DMS 273 (cell line): ENCODE results near the gene CACNA2D2.
A peak's percentile ranks its signal among the peaks of the same experiment; 100 is the strongest.

ENCODE experiments used
- DNase-seq: peaks from one replicate; lab custom pipeline; 2025; ENCODE audit not compliant: unreplicated experiment; lab: John Stamatoyannopoulos, UW

The CACNA2D2 gene

DNA sequence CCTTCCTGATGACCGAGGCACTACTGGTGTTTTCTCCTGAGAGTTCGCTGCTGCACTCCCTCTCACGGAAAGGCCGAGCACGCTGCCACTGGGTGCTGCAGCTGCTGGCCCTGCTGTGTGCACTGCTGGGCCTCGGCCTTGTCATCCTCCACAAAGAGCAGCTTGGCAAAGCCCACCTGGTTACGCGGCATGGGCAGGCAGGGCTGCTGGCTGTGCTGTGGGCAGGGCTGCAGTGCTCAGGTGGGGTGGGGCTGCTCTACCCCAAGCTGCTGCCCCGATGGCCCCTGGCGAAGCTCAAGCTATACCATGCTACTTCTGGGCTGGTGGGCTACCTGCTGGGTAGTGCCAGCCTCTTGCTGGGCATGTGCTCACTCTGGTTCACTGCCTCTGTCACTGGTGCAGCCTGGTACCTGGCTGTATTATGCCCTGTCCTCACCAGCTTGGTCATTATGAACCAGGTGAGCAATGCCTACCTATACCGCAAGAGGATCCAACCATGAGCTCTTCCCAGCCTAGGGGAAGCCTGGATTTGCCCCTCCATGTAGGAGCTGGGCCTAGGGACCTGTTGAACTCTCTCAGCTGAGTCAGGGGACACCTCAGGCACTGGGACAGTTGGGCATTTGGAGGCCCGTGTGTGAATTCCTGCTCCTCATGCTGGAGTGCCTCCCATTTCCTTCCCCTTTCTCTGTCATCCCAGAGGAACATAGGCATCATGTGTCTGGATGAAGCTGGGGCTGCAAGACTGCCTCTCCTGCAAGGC, 150.0 kb downstream of the CACNA2D2 start:
- no peak for DNase-seq

DNA sequence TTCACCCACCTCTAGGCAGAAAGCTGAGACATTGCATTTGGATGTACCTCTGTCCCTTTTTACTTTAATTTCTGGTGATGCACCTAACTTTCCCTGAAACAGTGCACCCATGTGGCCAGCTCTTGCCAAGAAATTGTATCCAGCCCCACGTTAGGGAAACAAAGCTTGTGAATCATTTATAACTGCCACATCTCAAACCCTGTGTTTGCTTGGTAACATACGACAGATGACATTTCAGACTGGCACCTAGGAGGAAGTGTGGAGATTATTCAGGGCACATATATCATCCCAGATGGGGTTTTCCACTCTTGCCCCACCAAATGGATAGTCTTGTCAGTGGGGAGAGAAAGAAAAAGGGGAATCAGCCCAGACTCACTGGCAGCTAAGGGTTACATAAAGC, 150.7 kb downstream of the CACNA2D2 start:
- DNase-seq: peak; percentile 58

DNA sequence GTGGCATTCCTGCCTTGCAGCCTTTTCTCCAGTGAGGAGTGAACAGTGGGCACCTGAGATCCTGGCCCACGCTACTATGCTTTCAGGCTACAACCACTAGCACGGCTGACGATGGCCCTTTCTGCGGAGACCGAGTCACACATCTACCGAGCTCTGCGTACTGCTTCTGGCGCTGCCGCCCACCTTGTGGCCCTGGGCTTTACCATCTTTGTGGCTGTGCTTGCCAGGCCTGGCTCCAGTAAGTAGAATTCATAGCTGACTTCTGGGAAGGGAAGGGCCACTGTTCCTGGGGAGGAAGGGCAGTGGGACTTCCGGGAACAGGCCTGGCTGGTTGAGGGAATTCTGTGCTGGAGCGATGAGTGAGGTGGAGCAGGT, 152.1 kb downstream of the CACNA2D2 start:
- DNase-seq: no peak

DNA sequence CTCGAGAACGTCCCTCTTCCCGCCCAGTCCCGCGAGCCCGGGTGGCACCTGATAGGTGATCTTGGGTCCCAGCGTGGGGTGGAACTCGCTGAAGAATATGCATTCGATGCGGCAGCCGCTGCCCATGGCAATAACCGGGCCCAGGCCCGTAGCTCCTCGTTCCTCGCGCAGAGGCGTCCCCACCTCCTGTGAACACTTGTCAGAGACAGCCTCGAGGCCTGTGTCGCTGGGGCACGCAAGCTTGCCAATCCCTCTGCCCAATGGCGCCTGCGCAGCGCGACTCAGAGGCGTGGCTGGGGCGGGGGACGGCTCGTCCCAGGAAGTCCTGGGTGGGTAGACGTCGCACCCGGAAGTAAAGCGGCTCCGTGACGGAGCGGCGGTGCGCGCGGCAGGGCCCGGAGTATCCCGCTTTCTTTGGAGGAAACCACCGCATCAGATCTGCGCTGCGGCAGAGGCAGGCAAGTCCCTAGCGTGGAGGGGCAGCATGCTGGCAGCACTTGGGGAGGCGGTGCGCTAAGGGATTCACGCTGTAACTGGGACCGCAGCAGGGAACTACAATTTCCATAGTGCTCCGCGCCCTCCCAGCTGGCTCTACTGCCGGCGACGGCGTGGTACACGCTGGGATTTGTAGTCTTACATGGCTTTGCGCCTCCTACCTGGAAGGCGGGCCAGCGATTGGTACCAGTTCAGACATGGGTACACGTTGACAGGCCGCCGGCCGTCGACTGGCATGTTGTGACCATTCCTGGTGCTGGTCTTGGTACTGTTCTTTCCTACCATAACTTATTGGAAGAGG, 152.7 kb downstream of the CACNA2D2 start, which contains the start of the genes CYB561D2 and NPRL2:
Gene CYB561D2, plus strand, starts transcription at position 336 of the 796 bp plus-strand sequence. CDS start 572 bp downstream, outside the sequence.
Gene NPRL2, minus strand, starts transcription at position 249 of the 796 bp plus-strand sequence. Its CDS starts 123 bp downstream, at position 126.
- DNase-seq: peak; percentile 93

DNA sequence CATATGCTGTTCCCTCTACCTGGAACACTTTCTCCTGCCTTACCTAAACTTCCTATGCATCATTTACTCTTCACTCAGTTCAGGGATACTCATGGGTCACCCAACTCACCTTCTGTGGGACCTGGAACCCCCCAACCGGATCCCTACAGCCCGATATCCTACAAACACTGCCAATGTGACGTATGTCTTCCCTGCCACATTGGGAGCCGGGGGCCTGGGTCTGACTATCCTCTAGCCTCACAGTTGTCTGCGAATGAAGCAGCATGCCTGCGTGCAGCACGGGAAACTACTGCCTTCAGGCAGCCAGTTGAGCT, 153.3 kb downstream of the CACNA2D2 start:
- no peak for DNase-seq

DNA sequence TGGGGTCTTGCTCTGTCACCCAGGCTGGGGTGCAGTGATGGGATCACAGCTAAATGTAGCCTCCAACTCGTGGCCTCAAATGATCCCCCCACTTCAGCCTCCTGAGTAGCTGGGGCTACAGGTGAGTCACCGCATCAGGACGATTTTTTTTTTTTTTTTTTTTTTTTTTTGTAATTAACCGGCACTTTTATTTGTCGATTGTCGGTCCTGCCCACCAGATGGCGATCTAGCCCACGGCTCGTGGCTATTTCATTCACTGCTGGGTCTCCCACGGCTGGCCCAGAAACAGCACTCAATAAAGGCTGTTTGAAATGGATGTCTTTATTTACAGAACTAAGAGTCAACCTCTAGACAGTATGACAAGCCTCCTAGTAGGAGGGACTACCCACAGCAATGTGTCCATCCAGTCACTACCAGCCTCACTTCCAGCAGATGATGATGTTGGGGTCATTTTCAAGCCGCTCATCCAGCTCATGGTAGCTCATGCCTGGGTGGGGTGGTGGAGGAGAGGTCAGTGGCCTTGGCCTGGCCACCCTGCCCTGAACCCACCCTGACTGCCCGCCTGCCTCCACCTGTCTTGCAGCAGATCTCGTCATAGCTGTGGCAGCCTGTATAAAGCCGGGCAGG, 156.1 kb downstream of the CACNA2D2 start:
- DNase-seq: peak; percentile 81

DNA sequence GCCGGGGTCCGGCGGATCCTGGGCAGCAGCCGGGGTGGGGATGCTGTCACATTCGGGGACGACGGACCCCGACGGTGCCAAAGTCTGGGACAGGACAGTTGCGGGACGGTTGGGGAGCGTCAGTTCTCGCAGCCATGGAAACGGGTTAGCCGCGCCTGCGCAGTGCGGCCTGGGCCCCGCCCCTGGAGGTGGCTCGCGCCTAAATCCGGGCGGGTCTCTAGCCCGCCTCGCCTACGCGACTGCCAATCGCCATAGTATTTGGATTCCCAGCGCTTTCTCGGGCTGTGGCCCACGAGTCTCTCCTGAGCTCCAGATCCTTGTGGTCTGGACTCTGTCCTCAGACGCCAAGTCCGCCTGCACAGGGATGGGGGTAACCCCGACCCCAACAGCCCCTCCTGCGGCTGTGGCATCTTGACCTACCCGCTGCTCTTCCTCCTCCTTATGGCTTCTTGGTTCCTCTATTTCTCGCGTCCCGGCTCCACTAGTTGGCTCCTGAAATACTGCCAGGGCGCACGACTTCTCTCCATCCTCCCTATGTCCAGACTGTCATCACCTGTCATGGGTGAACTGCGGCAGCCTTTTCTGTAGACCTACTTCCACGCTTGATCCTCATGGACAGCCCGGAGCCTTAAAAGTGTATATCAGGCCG, 157.7 kb downstream of the CACNA2D2 start, which contains the start of gene ZMYND10:
Gene ZMYND10, minus strand, starts transcription at position 147 of the 649 bp plus-strand sequence. CDS start 153 bp downstream, outside the sequence.
- peak; percentile 87 for DNase-seq

DNA sequence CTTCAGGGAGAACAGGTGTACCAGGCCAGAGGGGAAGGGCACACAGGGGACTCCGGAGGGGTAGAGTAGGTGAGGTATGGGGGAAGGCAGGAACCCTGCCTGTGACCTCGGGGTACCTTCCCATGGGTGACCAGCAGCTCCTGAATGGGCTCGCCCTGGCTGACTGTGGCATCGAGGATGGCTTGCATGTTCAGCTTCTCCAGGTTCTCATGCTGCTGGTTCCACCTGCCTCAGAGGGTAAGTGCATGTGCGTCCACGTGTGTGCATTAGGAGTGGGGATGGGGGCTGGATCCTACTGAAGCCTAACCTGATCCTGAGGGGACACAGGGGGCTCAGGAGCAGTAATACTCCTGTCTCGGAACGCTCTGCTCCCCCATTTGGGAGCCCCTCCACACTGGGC, 158.4 kb downstream of the CACNA2D2 start:
- no peak for DNase-seq

DNA sequence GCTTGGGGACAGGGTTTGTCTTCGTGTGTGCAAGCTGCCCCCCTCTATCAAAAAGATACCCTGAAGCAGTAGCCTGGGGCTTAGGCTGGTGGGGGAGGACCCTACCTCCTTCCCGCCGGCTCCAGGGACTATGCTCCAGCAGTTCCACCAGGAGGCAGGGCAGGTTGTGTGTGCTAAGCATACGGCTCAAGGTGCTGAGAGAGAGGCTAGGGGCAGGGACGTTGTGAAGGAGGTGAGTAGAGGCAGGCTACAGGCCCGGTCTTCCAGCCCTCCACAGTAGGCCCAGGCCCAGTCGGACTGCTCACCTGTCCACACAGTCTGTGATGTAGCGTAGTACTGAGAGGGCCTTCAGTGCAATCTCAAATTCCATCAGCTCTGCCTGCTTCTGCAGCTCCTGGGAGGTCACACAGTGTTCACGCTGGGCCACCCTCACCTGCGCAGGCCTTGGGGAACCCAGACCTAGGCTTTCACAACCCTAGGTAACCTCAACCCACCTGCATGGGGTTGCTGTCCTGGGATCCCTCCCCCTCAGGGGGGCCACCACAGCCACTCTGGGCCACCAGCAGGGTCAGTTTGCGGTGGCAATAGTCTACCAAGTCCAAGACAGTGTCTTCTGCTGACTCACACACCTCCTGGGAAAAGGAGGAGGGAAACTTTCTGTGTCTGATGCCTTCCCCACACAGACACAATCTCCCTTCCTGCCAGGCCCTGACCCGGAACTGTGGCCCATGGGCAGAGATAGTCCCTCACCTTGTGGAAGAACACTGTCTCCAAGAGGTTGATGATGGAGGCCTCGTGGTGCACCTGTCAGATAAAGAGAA, 160.4 kb downstream of the CACNA2D2 start:
- peak; percentile 28 for DNase-seq

DNA sequence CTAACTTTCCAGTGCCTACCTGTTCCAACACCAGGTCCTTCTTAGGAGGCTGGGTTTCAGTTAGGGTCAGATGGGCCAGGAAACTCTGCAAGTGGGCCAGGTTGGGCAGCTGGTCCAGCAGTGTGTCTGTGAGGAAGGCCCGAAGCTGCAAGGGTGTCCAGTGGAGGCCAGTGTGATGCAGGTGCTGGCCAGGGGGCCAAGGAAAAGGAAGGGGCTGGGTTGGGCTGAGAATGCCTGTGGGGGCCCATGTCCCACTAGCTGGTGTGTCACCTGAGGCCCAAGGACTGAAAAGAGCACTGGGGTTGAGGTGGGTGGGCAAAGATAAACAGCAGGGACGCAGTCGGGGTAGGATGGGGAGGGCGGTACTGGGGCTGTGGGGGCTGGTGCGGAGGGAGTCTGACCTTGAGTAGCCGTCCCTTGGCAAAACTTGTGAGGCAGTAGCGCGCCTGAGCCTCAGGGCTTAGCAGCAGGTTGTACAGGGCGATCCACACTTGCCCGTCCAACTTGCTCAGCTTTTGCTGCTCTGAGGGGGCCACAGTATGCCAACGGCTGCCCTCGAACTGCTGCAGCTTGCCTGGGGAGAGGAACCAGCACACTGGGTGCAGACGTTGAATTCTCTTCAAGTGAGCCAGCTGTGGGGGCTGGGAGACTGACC, 161.3 kb downstream of the CACNA2D2 start:
- no peak for DNase-seq

DNA sequence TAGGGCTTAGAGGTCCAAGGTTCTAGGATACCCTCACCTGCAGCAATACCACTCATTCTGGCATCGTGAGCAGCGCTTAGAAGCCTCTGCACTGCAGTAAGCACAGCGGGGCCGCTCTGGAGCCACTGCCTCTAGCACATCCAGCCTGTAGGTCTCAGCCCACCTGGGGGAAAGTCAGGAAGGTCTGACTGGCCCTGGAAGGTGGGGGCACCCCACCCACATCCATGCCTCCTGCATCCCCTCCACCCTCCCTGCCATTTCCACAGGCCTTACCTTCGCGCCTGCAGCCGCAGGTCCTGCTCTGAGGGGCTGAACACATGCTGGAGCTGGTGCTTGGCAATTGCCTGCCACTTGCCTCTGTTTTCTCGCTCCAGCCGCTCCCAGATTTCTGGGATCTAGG, 161.9 kb downstream of the CACNA2D2 start:
- no peak for DNase-seq

DNA sequence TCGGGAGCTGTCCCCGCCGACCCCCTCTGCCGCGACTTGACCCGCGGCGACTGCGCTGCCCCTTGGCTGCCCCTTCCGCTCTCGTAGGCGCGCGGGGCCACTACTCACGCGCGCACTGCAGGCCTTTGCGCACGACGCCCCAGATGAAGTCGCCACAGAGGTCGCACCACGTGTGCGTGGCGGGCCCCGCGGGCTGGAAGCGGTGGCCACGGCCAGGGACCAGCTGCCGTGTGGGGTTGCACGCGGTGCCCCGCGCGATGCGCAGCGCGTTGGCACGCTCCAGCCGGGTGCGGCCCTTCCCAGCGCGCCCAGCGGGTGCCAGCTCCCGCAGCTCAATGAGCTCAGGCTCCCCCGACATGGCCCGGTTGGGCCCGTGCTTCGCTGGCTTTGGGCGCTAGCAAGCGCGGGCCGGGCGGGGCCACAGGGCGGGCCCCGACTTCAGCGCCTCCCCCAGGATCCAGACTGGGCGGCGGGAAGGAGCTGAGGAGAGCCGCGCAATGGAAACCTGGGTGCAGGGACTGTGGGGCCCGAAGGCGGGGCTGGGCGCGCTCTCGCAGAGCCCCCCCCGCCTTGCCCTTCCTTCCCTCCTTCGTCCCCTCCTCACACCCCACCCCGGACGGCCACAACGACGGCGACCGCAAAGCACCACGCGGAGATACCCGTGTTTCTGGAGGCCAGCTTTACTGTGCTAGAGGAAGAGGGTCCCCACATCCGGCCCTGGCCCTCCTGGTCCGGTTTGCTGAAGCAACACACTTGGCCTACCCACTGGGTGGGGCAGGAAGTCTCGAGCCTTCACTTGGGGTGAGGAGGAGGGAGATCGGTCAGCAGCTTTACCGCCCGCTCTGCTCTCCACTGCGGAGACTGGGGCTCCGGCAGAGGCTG, 162.7 kb downstream of the CACNA2D2 start, which contains the start of gene RASSF1:
Gene RASSF1, minus strand, starts transcription at position 389 of the 882 bp plus-strand sequence. Its CDS starts 31 bp downstream, at position 358.
- no peak for DNase-seq

DNA sequence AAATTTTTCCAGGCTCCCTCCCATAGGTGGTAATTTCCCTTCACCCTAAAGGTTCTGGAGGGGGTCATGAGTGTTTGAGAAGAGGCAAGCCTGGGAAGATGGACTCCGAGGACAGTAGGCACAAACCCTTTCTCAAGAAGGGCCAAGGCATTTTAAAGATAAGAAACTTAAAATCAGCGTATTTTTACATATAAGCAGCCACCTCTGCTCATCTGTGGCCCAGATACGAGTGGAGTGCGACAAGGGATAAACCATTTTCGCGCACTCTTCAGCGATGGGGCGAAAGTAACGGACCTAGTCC, 163.3 kb downstream of the CACNA2D2 start:
- no peak for DNase-seq

DNA sequence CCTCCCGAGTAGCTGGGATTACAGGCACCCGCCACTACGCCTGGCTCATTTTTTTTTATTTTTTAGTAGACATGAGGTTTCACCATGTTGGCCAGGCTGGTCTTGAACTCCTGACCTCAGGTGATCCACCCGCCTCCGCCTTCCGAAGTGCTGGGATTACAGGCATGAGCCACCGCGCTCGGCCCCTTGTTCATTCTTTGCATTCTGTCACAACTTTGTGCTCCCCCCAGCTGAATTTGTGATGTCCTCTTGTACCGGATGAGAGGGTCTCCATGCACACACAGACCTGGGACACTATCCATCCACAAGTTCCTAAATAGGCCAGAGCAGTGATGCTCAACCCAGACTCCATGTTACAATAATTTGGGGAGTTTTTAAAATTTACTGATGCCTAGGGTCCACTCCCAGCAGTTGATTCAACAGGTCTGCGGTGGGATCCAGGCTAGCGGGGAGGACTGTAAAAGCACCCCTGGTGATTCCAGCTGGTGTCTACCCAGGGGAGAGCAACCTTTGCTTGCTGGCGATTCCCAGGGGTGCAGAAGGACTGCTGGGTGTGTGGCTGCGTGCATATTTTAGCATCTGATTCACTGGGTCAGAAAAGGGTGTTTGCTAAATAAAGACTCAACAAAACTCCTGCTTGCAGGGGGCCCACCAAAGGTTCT, 163.8 kb downstream of the CACNA2D2 start:
- no peak for DNase-seq

DNA sequence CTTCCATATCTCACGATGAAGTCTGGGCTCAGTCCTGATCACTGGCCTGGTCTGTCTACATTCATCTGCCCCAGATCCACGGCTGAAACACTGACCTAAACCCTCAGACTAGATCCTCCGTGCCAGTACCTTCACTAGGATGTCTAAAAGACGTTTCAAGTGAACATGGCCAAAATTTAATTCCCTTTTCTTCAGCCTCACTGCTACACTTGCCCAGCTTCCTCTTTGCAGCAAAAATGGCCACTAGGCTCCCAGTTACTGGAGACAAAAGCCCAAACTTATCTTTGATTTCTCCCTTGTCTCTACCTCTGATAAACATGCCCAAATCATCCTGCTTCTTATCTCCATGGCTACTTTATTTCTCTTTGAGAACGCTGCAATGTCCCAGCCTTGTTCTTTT, 164.5 kb downstream of the CACNA2D2 start:
- no peak for DNase-seq

DNA sequence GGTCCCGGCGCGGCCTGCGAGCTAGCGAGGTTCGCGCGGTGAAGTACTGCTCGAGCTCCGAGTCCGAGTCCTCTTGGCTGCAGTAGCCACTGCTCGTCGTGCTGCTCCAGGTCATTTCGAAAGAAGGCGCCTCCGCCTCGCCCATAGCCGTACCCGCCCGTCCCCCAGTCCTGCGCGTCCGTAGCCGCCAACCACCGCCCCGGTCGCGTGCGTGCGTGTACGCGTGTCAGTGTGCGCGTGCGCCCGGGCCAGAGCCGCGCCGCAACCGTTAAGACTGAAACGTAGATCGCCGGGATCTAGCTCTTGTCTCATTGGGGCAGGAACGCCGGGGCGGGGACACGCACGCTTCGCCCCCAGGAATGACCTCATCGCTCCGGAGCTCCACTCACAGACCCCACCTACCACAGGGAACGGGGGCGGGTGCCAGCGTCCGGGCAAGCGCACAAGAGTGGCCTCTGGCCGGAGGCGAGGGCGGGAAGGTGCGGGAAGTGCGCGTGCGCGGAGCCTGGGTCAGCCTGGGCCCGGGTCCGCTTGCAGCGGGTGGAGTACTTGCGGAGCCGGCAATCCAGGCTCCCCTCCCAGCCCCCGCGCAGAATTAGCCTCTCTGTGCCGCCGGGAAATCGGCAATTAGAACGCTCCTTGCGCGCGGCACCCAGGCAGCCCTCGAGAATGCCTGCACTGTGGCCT, 166.1 kb downstream of the CACNA2D2 start:
- peak; percentile 98 for DNase-seq

DNA sequence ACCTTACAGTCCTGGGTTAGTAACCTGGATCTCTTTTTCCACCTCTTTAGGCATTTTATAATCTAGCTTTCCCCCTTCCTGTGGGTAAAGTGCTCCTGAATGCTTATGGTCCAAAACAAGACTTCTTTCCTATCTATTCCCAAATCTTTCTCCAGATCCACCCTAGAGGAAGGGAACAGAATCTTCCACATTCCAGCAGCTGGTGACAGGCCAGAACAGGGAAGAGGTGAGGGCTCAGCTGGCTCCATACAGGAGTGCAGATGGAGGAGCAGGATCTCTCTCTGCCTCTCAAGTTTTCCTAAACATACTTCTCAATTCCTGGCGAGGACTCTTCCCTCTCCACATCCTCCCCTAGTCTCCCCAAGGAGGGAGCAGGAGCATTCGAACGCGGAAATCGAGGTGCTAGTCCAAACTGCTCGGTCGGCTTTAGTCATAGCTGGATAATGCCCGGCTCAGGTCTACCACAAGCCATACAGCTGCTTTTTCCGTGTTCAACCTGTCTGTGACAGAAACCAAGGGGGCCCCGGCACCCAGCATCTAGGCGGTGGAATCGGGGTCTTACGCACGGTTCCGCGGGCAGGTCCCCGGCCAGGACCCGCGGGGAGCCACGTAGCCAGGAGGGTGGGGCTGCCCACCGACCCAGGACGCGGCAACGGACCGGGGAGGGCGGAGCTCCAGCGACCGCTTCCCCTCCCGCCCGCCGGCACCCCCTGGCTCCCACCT, 166.8 kb downstream of the CACNA2D2 start:
- DNase-seq: peak; percentile 50
